Endothelial cell of umbilical vein (primary cell): ENCODE measurements around the gene SUV39H2. TPM values are rescaled to one million over a fixed set of nuclear protein-coding genes. Genes with fewer than 3 reads are reported as not detected.

Source experiments
- BruUV-seq: library from RNA; stranded (reverse); fragments of 400-500 nt; replicated peaks from 2 replicates; lab custom pipeline; 2021; lab: Mats Ljungman, UMichigan
- CTCF ChIA-PET: fragments of 300-600, 350-600 bp; sonication (Branson Sonifier 250); formaldehyde crosslinking; loops from one replicate; lab custom pipeline; 2021; ENCODE audit warnings: antibody characterized with exemption, inconsistent platforms; lab: Charles Lee
- POLR2A ChIA-PET: fragments of 300-600, 350-600 bp; sonication (Branson Sonifier 250); formaldehyde crosslinking; loops from one replicate; lab custom pipeline; 2021; ENCODE audit warnings: antibody characterized with exemption, inconsistent platforms; lab: Charles Lee
- DNase-seq: peaks from one replicate; pipeline ENCODE4 v3.0.0-alpha.2; 2011; ENCODE audit warnings: low read depth, low spot score
- FAIRE-seq: peaks from 2 replicates; lab custom pipeline; 2011; peaks lifted over from hg19 to GRCh38; lab: Jason Lieb, UNC
- H2AFZ ChIP-seq: 2 replicates; pipeline ENCODE4 v1.6.0; 2012; ENCODE audit warnings: low read depth, low read length, control low read depth, inconsistent platforms
- H3K27ac ChIP-seq: 2 replicates; pipeline ENCODE4 v1.5.1; 2011; ENCODE audit warnings: low read depth, mild to moderate bottlenecking, control low read depth, low read length, moderate library complexity; ENCODE audit not compliant: insufficient read depth
- H3K27me3 ChIP-seq, 2 experiments: 2 replicates each; pipeline versions ENCODE4 v1.6.0 to v1.6.1; 2011; ENCODE audit warnings: low read length in 2 of 2, mixed read lengths in 1 of 2; ENCODE audit not compliant: control insufficient read depth in 2 of 2, insufficient read depth in 2 of 2
- H3K36me3 ChIP-seq, 2 experiments: 2 replicates in 1 of 2; 3 replicates in 1 of 2; pipeline ENCODE4 v1.5.1; 2011; ENCODE audit warnings: low read length in 2 of 2, mild to moderate bottlenecking in 1 of 2, moderate library complexity in 1 of 2; ENCODE audit not compliant: control insufficient read depth in 2 of 2, insufficient read depth in 2 of 2; ENCODE audit errors: extremely low read depth in 1 of 2
- H3K4me1 ChIP-seq: 3 replicates; pipeline ENCODE4 v1.5.1; 2011; ENCODE audit warnings: mild to moderate bottlenecking, low read length; ENCODE audit not compliant: control insufficient read depth, insufficient read depth; ENCODE audit errors: extremely low read depth
- H3K4me2 ChIP-seq: 2 replicates; pipeline ENCODE4 v1.6.1; 2011; ENCODE audit warnings: low read length, control low read depth, mixed read lengths; ENCODE audit not compliant: insufficient read depth
- H3K4me3 ChIP-seq, 3 experiments: fragments of 200-600 bp in 1 of 3; sonication (generic), shearing (Covaris generic) in 1 of 3; replicated peaks in 1 of 3; 2 replicates each; pipeline ENCODE4 v1.5.1; 2011 to 2016; ENCODE audit warnings: control low read depth in 3 of 3, low read length in 3 of 3, mild to moderate bottlenecking in 2 of 3, inconsistent platforms in 1 of 3, low read depth in 1 of 3, moderate library complexity in 1 of 3; ENCODE audit not compliant: insufficient read depth in 1 of 3
- H3K79me2 ChIP-seq: 2 replicates; pipeline ENCODE4 v1.6.0; 2012; ENCODE audit warnings: low read length, inconsistent platforms; ENCODE audit not compliant: control insufficient read depth, insufficient read depth
- H3K9ac ChIP-seq: replicated peaks from 2 replicates; pipeline ENCODE3; 2011; ENCODE audit warnings: low read length, control low read depth; ENCODE audit not compliant: insufficient read depth; ENCODE audit errors: extremely low read depth
- H3K9me1 ChIP-seq: replicated peaks from 3 replicates; pipeline ENCODE4 v1.6.0; 2011; ENCODE audit warnings: mild to moderate bottlenecking, low read length; ENCODE audit not compliant: control insufficient read depth, insufficient read depth; ENCODE audit errors: extremely low read depth
- H3K9me3 ChIP-seq: replicated peaks from 2 replicates; pipeline ENCODE4 v1.5.1; 2012; ENCODE audit warnings: low read length, inconsistent platforms; ENCODE audit not compliant: control insufficient read depth, insufficient read depth
- H4K20me1 ChIP-seq: replicated peaks from 2 replicates; pipeline ENCODE3; 2011; ENCODE audit warnings: mild to moderate bottlenecking, low read length; ENCODE audit not compliant: control insufficient read depth, insufficient read depth; ENCODE audit errors: extremely low read depth
- CTCF ChIP-seq, 2 donors: IDR thresholded peaks; 1 replicate in 1 of 2; 2 replicates in 1 of 2; pipeline ENCODE4 v1.5.1; 2011; ENCODE audit warnings: low read length in 2 of 2, mild to moderate bottlenecking in 2 of 2, moderate library complexity in 2 of 2, control low read depth in 1 of 2, inconsistent platforms in 1 of 2, low read depth in 1 of 2; ENCODE audit not compliant: insufficient read depth in 1 of 2; ENCODE audit errors: extremely low read depth in 1 of 2
- EZH2 ChIP-seq: IDR thresholded peaks from 2 replicates; pipeline ENCODE4 v1.6.1; 2012; ENCODE audit warnings: borderline replicate concordance, low read depth, mild to moderate bottlenecking, moderate library complexity, low read length, inconsistent platforms; ENCODE audit not compliant: severe bottlenecking
- FOS ChIP-seq: IDR thresholded peaks from 2 replicates; pipeline ENCODE4 v1.6.1; 2011; ENCODE audit warnings: mild to moderate bottlenecking, low read length, moderate library complexity, borderline replicate concordance; ENCODE audit not compliant: insufficient read depth
- GATA2 ChIP-seq: IDR thresholded peaks from 2 replicates; pipeline ENCODE4 v1.7.0; 2011; ENCODE audit warnings: low read depth, mild to moderate bottlenecking, moderate library complexity, mixed read lengths, low read length; ENCODE audit not compliant: insufficient read length, insufficient read depth
- JUN ChIP-seq: IDR thresholded peaks from 2 replicates; pipeline ENCODE4 v1.6.1; 2011; ENCODE audit warnings: borderline replicate concordance, low read depth; ENCODE audit not compliant: insufficient read length, insufficient read depth
- MYC ChIP-seq: IDR thresholded peaks from one replicate; pipeline ENCODE4 v1.6.1; 2011; ENCODE audit warnings: mild to moderate bottlenecking, low read depth, low read length
- POLR2A ChIP-seq: IDR thresholded peaks from 2 replicates; pipeline ENCODE4 v1.6.1; 2012; ENCODE audit warnings: low read depth, mild to moderate bottlenecking, control low read depth, low read length
- POLR2AphosphoS5 ChIP-seq: IDR thresholded peaks from 2 replicates; pipeline ENCODE4 v1.6.1; 2012; ENCODE audit warnings: low read depth, mild to moderate bottlenecking, control low read depth, low read length, moderate library complexity; ENCODE audit not compliant: insufficient read depth
- dilution Hi-C: fragments of 300-500 bp; cut with MboI; formaldehyde crosslinking; loops from one replicate; pipeline ENCODE4 v1.15.0; 2019; ENCODE audit warnings: low sequenced_read_pairs; ENCODE audit not compliant: extremely low pct_ligation_motif_present
- intact Hi-C: fragments of 100-400 bp; cut with micrococcal nuclease; formaldehyde crosslinking; loops from one replicate; pipeline ENCODE4 v1.10.0; 2022
- polyA plus RNA-seq, 4 experiments: library from polyadenylated mRNA; depleted of rRNA in 3 of 4; stranded (reverse) in 3 of 4; unstranded in 1 of 4; fragments of >200 nt; gene quantifications; 2 replicates each; pipeline versions ENCODE4 v1.2.1 to v1.2.3, GENCODE V29; 2011 to 2012; ENCODE audit warnings: missing spikeins in 1 of 4
- total RNA-seq: library from RNA; stranded (reverse); gene quantifications from 2 replicates; pipeline ENCODE4 v1.2.3, GENCODE V29; 2021
- TF ChIP-seq, protein P1 (sequence below): IDR thresholded peaks from 2 replicates; pipeline ENCODE4 v1.6.1; 2011; ENCODE audit not compliant: insufficient read depth, insufficient read length

SUV39H2 gene
- total and polyA plus RNA-seq, 2 donors (not counting 3 experiments of a cell fraction or from before 2014, with no cell fraction given) = 5.7 to 29.9 TPM

- ChIA-PET POLR2A (no interaction called here), CTCF (no interaction called here)
- no peaks in the 10 kb centered on the region for H3K79me2 ChIP-seq
- H3K9me3 ChIP-seq = no peaks in the 10 kb centered on the region
- H3K4me2 ChIP-seq = no peak overlapping the region
- no peak overlapping the region for H3K9ac ChIP-seq
- no peak overlapping the region for H3K27ac ChIP-seq
- H3K9me1 ChIP-seq = no peaks in the 10 kb centered on the region
- BruUV-seq = no TSS peak
- H2AFZ ChIP-seq = no peak overlapping the region
- dilution Hi-C loops (no loop called here), intact Hi-C loops (no loop called here)
- H3K36me3 ChIP-seq = peaks cover 10 to 16% of the 10 kb centered on the region in 2 experiments
- no peak for FAIRE-seq
- no peak overlapping the region for H3K4me3 ChIP-seq
- no peaks in the 10 kb centered on the region for H3K27me3 ChIP-seq
- H4K20me1 ChIP-seq = no peaks in the 10 kb centered on the region
- no peaks in the 10 kb centered on the region for H3K4me1 ChIP-seq
- TF ChIP-seq, protein P1, sequence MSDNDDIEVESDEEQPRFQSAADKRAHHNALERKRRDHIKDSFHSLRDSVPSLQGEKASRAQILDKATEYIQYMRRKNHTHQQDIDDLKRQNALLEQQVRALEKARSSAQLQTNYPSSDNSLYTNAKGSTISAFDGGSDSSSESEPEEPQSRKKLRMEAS = no peak
- no peak for TF ChIP-seq GATA2
- no peak for TF ChIP-seq MYC
- no peak for TF ChIP-seq POLR2A
- TF ChIP-seq POLR2AphosphoS5 = no peak
- no peak for TF ChIP-seq EZH2
- no peak for TF ChIP-seq JUN
- no peak for TF ChIP-seq FOS
- no peak for TF ChIP-seq CTCF (IDR thresholded peaks at IDR 0.05; ENCODE audit: extremely low read depth in 1 of 2, insufficient read depth in 1 of 2, low read depth in 1 of 2, low read length in 2 of 2)
- DNase-seq = no peak
Measured at GRCh38 chr10:14924013-14924412, 45.3 kb downstream of the SUV39H2 start.
